H1 (cell line): Measurements from ENCODE around the gene CABCOCO1.
A peak's percentile ranks its signal among the peaks of the same experiment; 100 is the strongest.

Experiments used
- BACH1 ChIP-seq: IDR thresholded peaks from 2 replicates; pipeline ENCODE4 v1.6.1; 2012; ENCODE audit warnings: low read length, improper control_type of control experiment
- CEBPB ChIP-seq: IDR thresholded peaks from 2 replicates; pipeline ENCODE4 v1.6.1; 2012; ENCODE audit warnings: low read depth, low read length
- CTCF ChIP-seq, 3 experiments: IDR thresholded peaks; 1 replicate in 2 of 3; 2 replicates in 1 of 3; pipeline versions ENCODE4 v1.5.1 to v1.6.1; 2011; ENCODE audit warnings: low read length in 3 of 3, mild to moderate bottlenecking in 3 of 3, inconsistent platforms in 2 of 3, low read depth in 1 of 3, moderate library complexity in 1 of 3; ENCODE audit not compliant: insufficient read depth in 1 of 3; ENCODE audit errors: control extremely low read depth in 1 of 3
- KDM5A ChIP-seq: fragments of 200-600 bp; IDR thresholded peaks from 2 replicates; pipeline ENCODE4 v1.7.1; 2012; ENCODE audit warnings: mild to moderate bottlenecking, low read length, inconsistent platforms, mixed read lengths
- POLR2A ChIP-seq, 2 experiments: IDR thresholded peaks; 1 replicate in 1 of 2; 2 replicates in 1 of 2; pipeline ENCODE4 v1.6.1; 2011; ENCODE audit warnings: low read depth in 2 of 2, low read length in 2 of 2, mild to moderate bottlenecking in 2 of 2; ENCODE audit errors: control extremely low read depth in 1 of 2
- POLR2AphosphoS5 ChIP-seq: IDR thresholded peaks from 2 replicates; pipeline ENCODE4 v1.6.1; 2011; ENCODE audit warnings: low read depth, low read length
- SP1 ChIP-seq: IDR thresholded peaks from 2 replicates; pipeline ENCODE4 v1.6.1; 2011; ENCODE audit warnings: low read depth, low read length
- TF ChIP-seq, protein P1 (sequence below): IDR thresholded peaks from 2 replicates; pipeline ENCODE4 v1.6.1; 2012; ENCODE audit warnings: low read length, inconsistent platforms

DNA sequence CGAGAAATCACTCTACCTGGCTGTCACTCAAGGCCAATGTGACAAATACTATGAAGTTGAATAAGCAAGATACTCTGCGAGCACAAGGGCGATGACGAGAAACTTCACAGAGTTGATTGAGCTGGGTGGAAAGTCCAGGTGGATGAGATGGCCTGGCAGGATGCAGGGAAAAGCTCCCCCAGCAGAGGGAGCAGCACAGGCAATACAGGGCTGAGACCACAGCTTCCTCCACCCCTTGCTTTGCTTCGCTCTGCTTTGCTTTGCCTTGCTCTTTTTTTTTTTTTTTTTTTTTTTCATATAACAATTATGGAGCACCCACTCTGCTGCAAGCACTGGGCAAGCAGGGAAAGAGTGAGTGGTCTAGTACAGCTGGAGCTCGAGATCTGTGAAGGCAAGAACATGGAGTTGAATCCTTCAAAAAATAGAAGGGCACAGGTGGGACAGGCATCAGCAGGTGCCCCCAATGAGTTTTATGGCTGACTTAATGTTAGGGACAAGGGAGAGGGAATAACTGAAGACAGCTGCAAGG, 88.3 kb downstream of the CABCOCO1 start:
- TF ChIP-seq KDM5A (no peak), CEBPB (no peak), POLR2A (IDR thresholded peaks at IDR 0.05; ENCODE audit: control extremely low read depth in 1 of 2, low read depth in 2 of 2, low read length in 2 of 2) (no peak), BACH1 (no peak), CTCF (IDR thresholded peaks at IDR 0.05; ENCODE audit: control extremely low read depth in 1 of 3, insufficient read depth in 1 of 3, low read depth in 1 of 3, low read length in 3 of 3) (peak; percentile 80 to 96 (median 94)), POLR2AphosphoS5 (no peak), SP1 (no peak)
- TF ChIP-seq, protein P1, sequence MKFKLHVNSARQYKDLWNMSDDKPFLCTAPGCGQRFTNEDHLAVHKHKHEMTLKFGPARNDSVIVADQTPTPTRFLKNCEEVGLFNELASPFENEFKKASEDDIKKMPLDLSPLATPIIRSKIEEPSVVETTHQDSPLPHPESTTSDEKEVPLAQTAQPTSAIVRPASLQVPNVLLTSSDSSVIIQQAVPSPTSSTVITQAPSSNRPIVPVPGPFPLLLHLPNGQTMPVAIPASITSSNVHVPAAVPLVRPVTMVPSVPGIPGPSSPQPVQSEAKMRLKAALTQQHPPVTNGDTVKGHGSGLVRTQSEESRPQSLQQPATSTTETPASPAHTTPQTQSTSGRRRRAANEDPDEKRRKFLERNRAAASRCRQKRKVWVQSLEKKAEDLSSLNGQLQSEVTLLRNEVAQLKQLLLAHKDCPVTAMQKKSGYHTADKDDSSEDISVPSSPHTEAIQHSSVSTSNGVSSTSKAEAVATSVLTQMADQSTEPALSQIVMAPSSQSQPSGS = no peak
